HK-2 (cell line): ENCODE data around the gene C1orf50.
A peak's percentile ranks its signal among the peaks of the same experiment; 100 is the strongest.
"Not testable (repeated sequence)": the region's sequence is repeated elsewhere in the genome, so short reads cannot be mapped to it uniquely, and the experiment has no call there.

Experiments
- DNase-seq: peaks from one replicate; pipeline ENCODE4 v3.0.0-alpha.2; 2018; ENCODE audit not compliant: unreplicated experiment

Gene C1orf50

GRCh38 chr1:42801832-42802473 is 34.9 kb downstream of the C1orf50 start:
- no peak for DNase-seq

- no peak for DNase-seq
Observed at GRCh38 chr1:42806171-42806570, 39.1 kb downstream of the C1orf50 start.

- no peak for DNase-seq
Observed at GRCh38 chr1:42806593-42806992, 39.5 kb downstream of the C1orf50 start.

GRCh38 chr1:42807056-42807668 is 40.1 kb downstream of the C1orf50 start:
- DNase-seq = no peak

GRCh38 chr1:42814815-42815214 is 47.8 kb downstream of the C1orf50 start:
- DNase-seq = not testable (repeated sequence)

- DNase-seq = peak; percentile 10
Observed at GRCh38 chr1:42815941-42816584, 49.0 kb downstream of the C1orf50 start.

GRCh38 chr1:42816585-42817439 is 49.8 kb downstream of the C1orf50 start, which contains the start of the genes ERMAP and SVBP:
TSS of gene ERMAP (plus strand) at chr1:42817122. CDS start at chr1:42830449, 13,327 bp downstream.
TSS of gene SVBP (minus strand) at chr1:42817397. CDS start at chr1:42816544, 853 bp downstream.
- DNase-seq = peak; percentile 95

- DNase-seq = no peak
Observed at GRCh38 chr1:42817440-42817767, 50.4 kb downstream of the C1orf50 start.

GRCh38 chr1:42817976-42818375 is 50.9 kb downstream of the C1orf50 start:
- DNase-seq = no peak

GRCh38 chr1:42820813-42821212 is 53.8 kb downstream of the C1orf50 start:
- DNase-seq = no peak

GRCh38 chr1:42821690-42822089 is 54.6 kb downstream of the C1orf50 start:
- no peak for DNase-seq

GRCh38 chr1:42822800-42823392 is 55.8 kb downstream of the C1orf50 start:
- DNase-seq = no peak

GRCh38 chr1:42824481-42825035 is 57.5 kb downstream of the C1orf50 start:
- no peak for DNase-seq

GRCh38 chr1:42825036-42825851 is 58.2 kb downstream of the C1orf50 start:
- no peak for DNase-seq
